Measurements from ENCODE around the gene FAM83G.
"Not testable (repeated sequence)": the region's sequence is repeated elsewhere in the genome, so short reads cannot be mapped to it uniquely, and the experiment has no call there.

The FAM83G gene

DNA sequence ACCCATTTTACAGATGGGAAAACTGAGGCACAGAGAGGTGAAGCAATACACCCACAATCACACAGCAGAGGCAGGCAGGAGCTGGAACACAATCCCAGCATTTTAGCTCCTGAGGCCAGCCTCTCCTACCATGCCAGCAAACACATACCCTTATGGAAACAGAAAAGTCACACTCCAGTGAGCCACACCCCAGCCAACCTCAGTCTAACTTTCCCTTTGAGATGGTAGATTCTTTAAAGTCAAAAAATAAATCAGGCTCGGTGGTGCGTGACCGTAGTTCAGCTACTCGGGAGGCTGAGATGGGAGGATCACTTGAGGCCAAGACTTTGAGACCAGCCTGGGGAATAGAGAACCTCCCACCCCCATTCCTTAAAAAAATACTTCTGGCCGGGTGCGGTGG is 31.6 kb upstream of the FAM83G start:
- H3K27me3 ChIP-seq (ENCODE audit: control insufficient read depth in 1 of 2, insufficient read depth in 2 of 2, low read length in 2 of 2); H3K4me3 ChIP-seq (ENCODE audit: low read depth in 1 of 2, low read length in 2 of 2); H3K4me1 ChIP-seq (ENCODE audit: insufficient read depth, low read length); H3K36me3 ChIP-seq (ENCODE audit: insufficient read depth, low read length); H3K9ac ChIP-seq (ENCODE audit: low read length); H3K27ac ChIP-seq (ENCODE audit: low read depth, low read length); H3K9me3 ChIP-seq (ENCODE audit: low read length): not testable (repeated sequence)

DNA sequence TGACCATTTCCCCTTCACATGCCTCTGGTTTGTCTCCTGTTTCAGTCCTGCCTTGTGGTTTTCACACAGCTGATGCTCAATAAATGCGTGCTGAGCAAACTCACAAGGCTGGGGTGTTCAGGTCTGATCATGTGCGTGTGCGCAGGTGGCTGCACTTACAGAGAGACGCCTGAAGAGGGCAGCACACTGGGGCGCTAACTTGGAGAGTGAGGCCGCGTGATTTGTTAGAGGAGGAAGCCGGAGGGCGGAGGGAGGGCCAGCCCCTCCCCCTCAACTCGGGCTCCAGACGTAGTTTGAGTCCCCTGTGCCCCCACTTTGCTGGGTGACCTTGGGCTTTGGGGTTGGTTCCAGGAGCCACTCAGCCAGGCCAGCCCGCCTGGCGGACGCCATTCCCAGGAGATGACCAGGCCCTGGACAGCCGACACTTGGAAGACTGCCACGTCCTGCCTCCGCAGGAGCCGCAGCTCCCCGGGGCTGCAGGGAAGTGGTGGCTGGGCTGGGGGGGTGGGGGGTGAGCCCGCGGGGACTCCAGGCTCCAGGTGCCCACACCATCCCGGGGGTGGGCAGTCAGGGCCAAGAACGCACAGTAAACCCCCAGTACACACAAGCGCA is 27.9 kb upstream of the FAM83G start:
- H3K27ac ChIP-seq (ENCODE audit: low read depth, low read length); H3K36me3 ChIP-seq (ENCODE audit: insufficient read depth, low read length): not testable (repeated sequence)

DNA sequence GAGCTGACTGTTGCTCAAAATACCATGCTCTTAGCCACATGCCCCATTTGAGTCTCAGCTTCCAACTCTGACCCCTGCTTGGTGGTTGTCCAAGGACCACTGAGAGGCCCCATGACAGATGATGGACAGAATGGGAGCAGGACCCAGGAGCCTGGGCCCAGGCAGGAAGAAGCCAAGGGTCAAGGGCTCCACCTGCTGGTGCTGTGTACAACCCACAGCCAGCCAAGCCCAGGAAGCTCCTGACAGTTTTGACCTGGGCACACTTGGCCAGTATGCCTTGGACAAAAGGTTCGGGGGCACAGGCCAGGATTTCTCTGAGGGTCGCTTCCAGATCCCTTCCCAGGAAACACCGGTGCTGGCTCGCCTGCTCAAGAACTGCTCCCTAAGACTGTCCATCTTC is 27.2 kb upstream of the FAM83G start:
- not testable (repeated sequence) for H3K9me3 ChIP-seq (ENCODE audit: low read length); H3K27ac ChIP-seq (ENCODE audit: low read depth, low read length); H3K4me3 ChIP-seq (ENCODE audit: low read depth in 1 of 2, low read length in 2 of 2); H3K4me1 ChIP-seq (ENCODE audit: insufficient read depth, low read length); H3K9ac ChIP-seq (ENCODE audit: low read length); H3K36me3 ChIP-seq (ENCODE audit: insufficient read depth, low read length); H3K27me3 ChIP-seq (ENCODE audit: control insufficient read depth in 1 of 2, insufficient read depth in 2 of 2, low read length in 2 of 2)

More for the DNA sequence above, 27.9 kb upstream of the FAM83G start:
- H3K4me3 ChIP-seq (ENCODE audit: low read depth in 1 of 2, low read length in 2 of 2); H3K27me3 ChIP-seq (ENCODE audit: control insufficient read depth in 1 of 2, insufficient read depth in 2 of 2, low read length in 2 of 2); H3K9ac ChIP-seq (ENCODE audit: low read length); H3K9me3 ChIP-seq (ENCODE audit: low read length); H3K4me1 ChIP-seq (ENCODE audit: insufficient read depth, low read length): not testable (repeated sequence)

DNA sequence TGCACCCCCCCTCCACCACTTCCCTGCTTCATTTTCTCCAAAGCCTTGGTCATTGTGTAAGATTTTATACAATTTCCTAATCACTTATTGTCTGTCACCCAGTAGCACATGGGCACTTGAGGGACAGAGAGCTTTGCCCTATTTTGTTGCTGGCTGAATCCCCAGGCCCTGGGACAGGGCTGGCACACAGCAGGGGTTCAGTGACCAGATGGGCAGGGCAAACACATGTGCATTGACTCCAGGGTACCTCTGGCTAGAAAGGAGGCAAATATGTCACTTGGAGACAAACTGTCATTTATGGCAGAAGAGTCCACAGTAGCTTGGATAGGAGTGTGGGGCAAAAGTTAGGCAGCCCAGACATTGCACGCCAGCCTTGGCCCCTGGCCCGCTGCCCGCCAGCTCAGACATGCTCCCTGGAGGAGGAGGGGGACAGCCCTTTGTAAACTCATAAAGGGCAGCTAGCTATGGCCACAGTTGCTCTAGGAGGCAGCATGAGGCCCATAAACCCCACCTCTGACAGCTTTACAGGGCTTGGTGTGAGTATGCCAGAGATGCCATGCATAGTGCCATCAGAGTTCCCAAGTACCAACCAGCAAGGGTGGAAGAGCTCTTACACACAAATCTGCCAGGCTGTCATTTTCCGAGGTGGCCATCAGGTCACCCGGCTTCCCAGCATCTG is 26.3 kb upstream of the FAM83G start:
- not testable (repeated sequence) for H3K4me1 ChIP-seq (ENCODE audit: insufficient read depth, low read length); H3K27me3 ChIP-seq (ENCODE audit: control insufficient read depth in 1 of 2, insufficient read depth in 2 of 2, low read length in 2 of 2); H3K9ac ChIP-seq (ENCODE audit: low read length); H3K27ac ChIP-seq (ENCODE audit: low read depth, low read length); H3K36me3 ChIP-seq (ENCODE audit: insufficient read depth, low read length); H3K9me3 ChIP-seq (ENCODE audit: low read length); H3K4me3 ChIP-seq (ENCODE audit: low read depth in 1 of 2, low read length in 2 of 2)

DNA sequence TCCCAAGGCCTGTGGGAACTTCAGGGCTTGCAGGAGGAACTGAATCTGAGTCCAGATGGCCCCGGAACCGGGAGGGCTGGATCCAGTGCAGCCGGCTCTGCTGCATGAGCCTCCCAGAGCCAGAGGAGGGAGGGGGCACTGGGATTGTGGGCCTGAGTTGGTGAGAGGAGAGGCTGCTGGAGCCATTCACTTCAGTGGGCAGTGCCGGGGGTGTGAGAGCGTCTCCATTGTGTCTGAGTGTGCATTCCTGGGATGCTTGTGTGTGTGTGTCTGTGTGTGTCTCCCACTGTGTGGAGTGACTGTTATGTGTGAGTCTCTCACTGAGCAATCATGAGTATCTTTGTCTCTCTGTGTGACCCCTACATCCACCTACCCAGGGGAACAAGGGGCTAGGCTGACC is 25.2 kb upstream of the FAM83G start:
- not testable (repeated sequence) for H3K4me1 ChIP-seq (ENCODE audit: insufficient read depth, low read length); H3K9ac ChIP-seq (ENCODE audit: low read length); H3K36me3 ChIP-seq (ENCODE audit: insufficient read depth, low read length)

DNA sequence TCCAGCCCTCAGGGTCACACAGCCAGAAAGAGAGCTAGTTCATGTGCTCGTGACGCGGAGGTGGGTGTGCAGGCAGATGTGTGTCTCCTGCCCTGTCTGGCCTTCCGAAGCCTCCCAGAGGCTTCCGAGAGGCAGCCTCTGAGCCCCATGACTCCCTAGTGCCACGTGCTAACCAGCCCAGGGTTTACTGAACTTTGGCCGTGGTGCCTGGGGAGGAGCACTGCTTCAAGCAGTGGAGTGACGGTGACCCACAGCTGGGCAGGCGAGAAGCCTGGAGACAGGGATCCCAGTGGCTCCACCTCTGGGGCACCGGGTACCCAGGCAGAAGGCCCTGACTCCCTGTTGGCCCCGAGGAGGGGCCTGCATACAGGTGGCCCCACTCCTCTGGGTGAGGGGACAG is 24.1 kb upstream of the FAM83G start:
- not testable (repeated sequence) for H3K4me3 ChIP-seq (ENCODE audit: low read depth in 1 of 2, low read length in 2 of 2); H3K27ac ChIP-seq (ENCODE audit: low read depth, low read length); H3K9me3 ChIP-seq (ENCODE audit: low read length); H3K27me3 ChIP-seq (ENCODE audit: control insufficient read depth in 1 of 2, insufficient read depth in 2 of 2, low read length in 2 of 2); H3K9ac ChIP-seq (ENCODE audit: low read length); H3K36me3 ChIP-seq (ENCODE audit: insufficient read depth, low read length); H3K4me1 ChIP-seq (ENCODE audit: insufficient read depth, low read length)

More for the DNA sequence above, 25.2 kb upstream of the FAM83G start:
- H3K27me3 ChIP-seq (ENCODE audit: control insufficient read depth in 1 of 2, insufficient read depth in 2 of 2, low read length in 2 of 2); H3K27ac ChIP-seq (ENCODE audit: low read depth, low read length); H3K9me3 ChIP-seq (ENCODE audit: low read length); H3K4me3 ChIP-seq (ENCODE audit: low read depth in 1 of 2, low read length in 2 of 2): not testable (repeated sequence)

DNA sequence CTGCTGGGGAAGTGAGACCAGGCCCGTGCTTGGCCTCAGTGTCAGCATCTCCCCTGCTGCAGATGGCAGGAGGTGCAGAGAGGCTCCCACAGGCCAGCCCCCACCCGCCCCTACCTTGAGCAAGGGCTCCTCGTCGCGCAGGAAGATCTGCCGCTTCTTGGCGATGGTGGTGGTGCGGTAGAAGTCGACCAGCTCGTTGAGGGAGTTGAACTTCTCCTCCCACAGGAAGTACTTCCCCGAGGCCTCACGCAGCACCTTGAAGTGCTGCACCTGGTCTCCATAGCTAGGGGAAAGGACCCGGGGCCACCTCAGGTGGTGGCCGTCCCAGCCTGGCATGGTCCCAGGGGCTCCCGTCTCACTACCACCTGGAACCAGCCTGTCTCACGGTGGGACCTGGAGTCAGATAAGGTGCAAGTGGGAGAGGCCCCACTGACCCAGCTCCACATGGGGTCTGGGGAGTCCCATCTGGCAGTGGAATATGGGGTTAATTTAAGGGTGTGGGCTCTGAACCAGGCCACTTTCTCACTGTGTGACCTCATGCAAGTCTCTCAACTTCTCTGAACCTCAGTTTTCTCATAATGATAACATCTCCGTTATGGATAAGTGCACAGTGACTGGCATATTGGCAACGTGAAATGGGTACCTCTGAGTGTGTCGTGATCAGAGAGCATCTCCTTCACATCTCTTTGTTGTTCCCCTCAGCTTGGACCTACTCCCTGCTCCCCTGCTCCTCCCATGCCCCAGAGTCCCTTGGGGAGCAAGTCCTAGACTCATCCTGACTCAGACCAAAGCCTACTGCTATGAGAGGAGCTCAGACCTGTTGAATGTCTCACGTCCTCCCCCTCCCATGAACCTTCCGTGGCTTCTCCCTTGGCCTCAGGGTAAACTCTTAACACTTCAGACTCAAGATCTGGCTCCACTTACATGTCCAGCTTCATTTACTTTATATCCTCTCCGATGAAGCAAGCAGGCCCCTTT is 19.8 kb upstream of the FAM83G start:
- Histone ChIP-seq H3K4me1 (ENCODE audit: insufficient read depth, low read length) (no peaks in the 10 kb centered on the region), H3K36me3 (ENCODE audit: insufficient read depth, low read length) (no peaks in the 10 kb centered on the region), H3K27me3 (ENCODE audit: control insufficient read depth in 1 of 2, insufficient read depth in 2 of 2, low read length in 2 of 2) (no peaks in the 10 kb centered on the region), H3K9ac (ENCODE audit: low read length) (no peak overlapping the region), H3K9me3 (ENCODE audit: low read length) (no peaks in the 10 kb centered on the region), H3K4me3 (ENCODE audit: low read depth in 1 of 2, low read length in 2 of 2) (no peak overlapping the region), H3K27ac (ENCODE audit: low read depth, low read length) (no peak overlapping the region)

DNA sequence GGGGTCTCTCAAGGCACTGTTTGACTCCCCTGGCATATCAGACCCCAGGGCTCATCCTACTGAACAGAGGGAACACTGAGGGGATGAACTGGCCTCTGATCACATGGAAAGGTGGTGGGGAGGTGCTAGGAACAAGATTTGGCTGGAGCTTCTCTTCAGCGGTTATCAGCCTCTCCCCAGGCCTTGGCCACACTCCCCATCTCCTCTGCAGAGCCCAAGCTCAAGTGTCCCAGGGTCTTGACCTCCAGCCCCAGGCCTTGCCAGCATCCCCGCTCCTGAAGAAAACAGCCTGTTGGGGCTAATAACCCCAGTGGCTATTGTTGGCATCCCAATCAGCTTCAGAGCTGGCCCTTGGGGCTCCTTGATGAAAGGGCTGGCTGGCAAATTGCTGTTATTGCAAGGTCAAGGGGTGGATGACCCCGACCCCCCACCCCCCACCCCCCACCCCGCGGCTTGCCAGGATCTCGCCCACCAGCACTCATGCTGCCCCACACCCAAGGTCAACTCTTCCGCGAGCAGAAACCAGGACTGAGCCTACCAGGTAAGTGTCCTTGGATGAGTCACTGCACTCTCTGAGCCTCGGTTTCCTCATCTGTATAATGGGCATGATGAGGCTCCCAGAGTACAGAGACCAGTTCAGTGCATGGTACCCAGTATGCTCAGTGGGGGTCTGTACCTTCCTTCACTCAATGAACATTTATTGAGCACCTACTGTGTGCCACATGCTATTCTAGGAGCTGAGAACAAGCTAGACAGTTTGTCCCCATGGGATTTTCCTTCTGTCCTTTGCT is 18.8 kb upstream of the FAM83G start:
- H3K27ac ChIP-seq (ENCODE audit: low read depth, low read length) = no peak overlapping the region
- no peaks in the 10 kb centered on the region for H3K9me3 ChIP-seq (ENCODE audit: low read length)
- no peaks in the 10 kb centered on the region for H3K27me3 ChIP-seq (ENCODE audit: control insufficient read depth in 1 of 2, insufficient read depth in 2 of 2, low read length in 2 of 2)
- H3K36me3 ChIP-seq (ENCODE audit: insufficient read depth, low read length) = no peaks in the 10 kb centered on the region
- no peaks in the 10 kb centered on the region for H3K4me1 ChIP-seq (ENCODE audit: insufficient read depth, low read length)
- no peak overlapping the region for H3K9ac ChIP-seq (ENCODE audit: low read length)
- H3K4me3 ChIP-seq (ENCODE audit: low read depth in 1 of 2, low read length in 2 of 2) = no peak overlapping the region

DNA sequence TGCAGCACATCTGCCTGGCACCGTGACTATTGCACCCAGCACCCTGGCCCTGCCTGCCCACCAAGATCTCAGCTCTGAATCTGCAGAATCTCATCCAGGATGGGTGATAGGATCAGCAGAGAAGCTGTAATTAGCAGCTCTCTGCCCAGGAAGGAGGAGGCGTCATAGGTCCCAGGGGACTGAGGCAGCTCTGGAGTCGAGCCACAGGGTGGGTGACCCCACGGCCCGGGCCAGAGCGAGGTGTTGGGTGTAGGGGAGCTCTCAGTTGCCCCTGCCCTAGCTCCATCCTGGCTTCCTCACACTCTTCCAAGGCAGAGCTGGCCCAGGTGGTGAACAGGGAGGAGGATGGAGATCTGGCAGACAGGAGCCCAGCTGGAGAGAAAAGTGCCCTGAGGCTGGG is 18.2 kb upstream of the FAM83G start:
- Histone ChIP-seq H3K4me3 (ENCODE audit: low read depth in 1 of 2, low read length in 2 of 2) (no peak overlapping the region), H3K9ac (ENCODE audit: low read length) (no peak overlapping the region), H3K9me3 (ENCODE audit: low read length) (no peaks in the 10 kb centered on the region), H3K36me3 (ENCODE audit: insufficient read depth, low read length) (no peaks in the 10 kb centered on the region), H3K27me3 (ENCODE audit: control insufficient read depth in 1 of 2, insufficient read depth in 2 of 2, low read length in 2 of 2) (no peaks in the 10 kb centered on the region), H3K27ac (ENCODE audit: low read depth, low read length) (no peak overlapping the region), H3K4me1 (ENCODE audit: insufficient read depth, low read length) (no peaks in the 10 kb centered on the region)

DNA sequence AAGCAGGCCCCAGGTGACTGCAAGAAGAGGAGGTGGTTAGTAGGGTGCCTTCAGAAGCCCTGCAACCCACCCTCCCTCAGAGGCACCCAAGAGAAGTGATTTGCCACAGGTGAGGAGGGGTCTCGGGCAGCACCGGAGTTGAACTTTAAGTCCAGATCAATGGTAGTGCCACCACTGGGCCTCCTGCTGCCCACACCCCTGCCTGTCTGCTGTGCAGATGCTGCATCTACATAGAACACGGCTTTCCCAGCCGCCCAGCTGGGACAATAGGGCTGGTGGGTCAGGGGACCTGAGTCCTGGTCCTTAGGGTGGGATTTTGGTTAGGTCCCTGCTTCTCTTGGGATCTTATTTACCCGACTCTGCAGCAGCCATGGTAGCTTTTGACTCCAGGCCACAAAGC is 17.6 kb upstream of the FAM83G start:
- no peaks in the 10 kb centered on the region for H3K4me1 ChIP-seq (ENCODE audit: insufficient read depth, low read length)
- no peak overlapping the region for H3K27ac ChIP-seq (ENCODE audit: low read depth, low read length)
- no peaks in the 10 kb centered on the region for H3K27me3 ChIP-seq (ENCODE audit: control insufficient read depth in 1 of 2, insufficient read depth in 2 of 2, low read length in 2 of 2)
- no peaks in the 10 kb centered on the region for H3K36me3 ChIP-seq (ENCODE audit: insufficient read depth, low read length)
- no peak overlapping the region for H3K4me3 ChIP-seq (ENCODE audit: low read depth in 1 of 2, low read length in 2 of 2)
- H3K9ac ChIP-seq (ENCODE audit: low read length) = no peak overlapping the region
- no peaks in the 10 kb centered on the region for H3K9me3 ChIP-seq (ENCODE audit: low read length)

DNA sequence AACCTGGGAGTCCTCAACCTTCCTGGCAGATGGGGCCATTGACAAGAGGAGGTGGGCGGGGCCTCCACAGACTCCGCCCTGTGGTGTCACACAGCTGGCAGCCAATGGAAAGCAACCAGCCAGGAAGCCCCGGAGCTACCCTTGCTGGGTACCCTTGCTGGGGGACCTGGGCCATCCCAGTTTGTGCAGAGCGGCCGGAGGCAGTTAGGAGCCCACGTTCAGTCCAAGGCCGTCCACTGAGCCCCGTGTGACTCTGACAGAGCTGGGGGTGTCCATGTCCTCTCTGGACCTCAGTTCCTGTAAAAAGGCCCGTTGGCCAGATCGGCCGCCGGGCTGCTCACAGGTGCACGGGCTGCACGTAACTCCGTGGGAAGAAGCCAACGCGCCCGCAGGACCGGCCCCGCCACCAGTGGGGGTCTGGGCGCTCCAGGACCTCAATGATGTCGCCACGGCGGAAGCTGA is 17.1 kb upstream of the FAM83G start:
- Histone ChIP-seq H3K27ac (ENCODE audit: low read depth, low read length) (no peak overlapping the region), H3K27me3 (ENCODE audit: control insufficient read depth in 1 of 2, insufficient read depth in 2 of 2, low read length in 2 of 2) (no peaks in the 10 kb centered on the region), H3K36me3 (ENCODE audit: insufficient read depth, low read length) (no peaks in the 10 kb centered on the region), H3K4me3 (ENCODE audit: low read depth in 1 of 2, low read length in 2 of 2) (no peak overlapping the region), H3K9ac (ENCODE audit: low read length) (no peak overlapping the region), H3K4me1 (ENCODE audit: insufficient read depth, low read length) (no peaks in the 10 kb centered on the region), H3K9me3 (ENCODE audit: low read length) (no peaks in the 10 kb centered on the region)

All from muscle layer of colon (tissue), 2 donors.